Left forelimb (tissue), 1 donor: Measurements from ENCODE around the gene LYPD5.
"Not testable (repeated sequence)": the region's sequence is repeated elsewhere in the genome, so short reads cannot be mapped to it uniquely, and the experiment has no call there.

Source experiments
- DNase-seq: peaks from one replicate; pipeline ENCODE4 v3.0.0-alpha.2; 2018; ENCODE audit warnings: low spot score

LYPD5 gene

DNA sequence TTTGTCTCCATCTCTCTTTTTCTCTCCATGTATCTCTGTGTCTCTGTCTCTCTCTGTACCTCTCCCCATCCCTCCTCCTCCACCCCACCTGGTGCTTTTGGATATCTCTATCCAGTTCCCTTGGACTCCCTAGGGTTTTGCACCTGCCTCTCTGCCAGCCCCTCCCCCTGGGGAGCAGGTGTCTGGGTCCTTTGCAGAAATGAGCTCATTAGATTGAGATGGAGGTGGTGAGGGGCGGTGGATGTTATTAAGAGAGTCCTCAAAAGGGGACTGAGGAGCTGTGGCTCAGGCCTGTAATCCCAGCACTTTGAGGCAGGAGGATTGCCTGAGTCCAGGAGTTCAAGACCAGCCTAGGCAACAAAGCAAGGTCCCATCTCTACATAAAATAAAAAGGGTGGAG lies 23.6 kb downstream of the LYPD5 start:
- DNase-seq = no peak

- DNase-seq = no peak
These were observed 25.0 kb downstream of the LYPD5 start for GRCh38 chr19:43777163-43777695.

DNA sequence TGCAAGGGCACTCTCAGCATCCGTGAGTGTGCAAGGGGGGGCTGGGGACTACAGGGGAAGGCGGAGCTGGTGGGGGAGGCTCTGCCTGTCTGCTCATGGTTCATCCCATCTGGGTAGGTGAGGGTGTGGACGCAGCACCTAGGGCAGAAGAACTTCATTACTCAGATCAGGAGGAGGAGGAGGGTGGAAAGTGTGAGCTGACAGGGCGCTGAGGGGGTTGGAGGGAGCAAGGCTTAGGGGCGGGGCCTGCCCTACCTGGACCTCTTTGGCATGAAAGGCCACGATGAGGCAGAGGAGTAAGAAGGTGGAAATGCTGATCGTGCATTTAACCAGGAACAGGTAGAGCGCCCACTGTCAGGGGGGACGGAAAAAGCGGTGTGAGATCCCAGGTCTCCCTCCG lies 26.0 kb downstream of the LYPD5 start:
- DNase-seq = no peak

GRCh38 chr19:43775299-43775890 lies 26.9 kb downstream of the LYPD5 start:
- no peak for DNase-seq

- DNase-seq = not testable (repeated sequence)
These were observed 27.3 kb downstream of the LYPD5 start for GRCh38 chr19:43774940-43775258.

DNA sequence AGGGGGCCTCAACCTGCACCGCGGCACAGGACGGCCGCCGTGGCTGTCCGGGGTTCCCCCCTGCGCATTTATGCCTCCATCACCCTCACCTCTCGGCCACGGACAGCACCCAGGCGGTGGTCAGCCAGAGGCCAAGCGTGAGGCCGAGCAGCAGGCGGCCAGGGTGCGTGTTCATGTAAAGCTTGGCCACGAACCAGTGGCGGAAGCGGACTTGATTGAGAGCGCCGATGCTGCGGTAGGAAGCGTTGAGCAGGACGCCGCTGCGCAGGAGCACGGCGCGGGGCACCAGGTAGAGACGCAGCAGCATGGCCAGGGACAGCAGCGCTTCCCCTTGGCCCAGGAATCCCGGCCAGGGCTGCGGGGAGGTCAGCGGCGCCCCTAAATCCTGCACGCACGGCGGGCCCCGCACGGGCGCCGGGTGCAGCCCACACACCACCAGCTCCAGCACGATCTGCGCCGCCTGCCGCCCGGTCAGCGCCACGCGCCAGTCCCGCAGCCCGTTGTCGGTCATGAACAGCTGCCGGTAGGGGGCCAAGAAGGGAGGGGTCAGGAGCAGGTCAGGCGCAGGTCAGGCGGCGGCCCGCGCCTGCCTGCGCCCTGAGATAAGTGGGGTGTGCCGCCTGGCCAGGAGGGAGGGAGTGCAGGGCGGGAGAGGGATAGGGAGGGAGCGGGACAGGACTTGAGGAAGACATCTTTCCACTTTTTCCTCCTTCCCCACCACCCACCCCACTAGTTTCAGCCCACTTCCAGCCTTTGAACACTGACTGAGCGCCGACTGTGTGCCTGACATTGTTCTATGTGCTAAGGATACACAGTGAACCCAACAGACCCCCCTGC lies 27.9 kb downstream of the LYPD5 start:
- DNase-seq = peak; percentile 76

- no peak for DNase-seq
These were observed 28.5 kb downstream of the LYPD5 start for GRCh38 chr19:43773725-43774102.

DNA sequence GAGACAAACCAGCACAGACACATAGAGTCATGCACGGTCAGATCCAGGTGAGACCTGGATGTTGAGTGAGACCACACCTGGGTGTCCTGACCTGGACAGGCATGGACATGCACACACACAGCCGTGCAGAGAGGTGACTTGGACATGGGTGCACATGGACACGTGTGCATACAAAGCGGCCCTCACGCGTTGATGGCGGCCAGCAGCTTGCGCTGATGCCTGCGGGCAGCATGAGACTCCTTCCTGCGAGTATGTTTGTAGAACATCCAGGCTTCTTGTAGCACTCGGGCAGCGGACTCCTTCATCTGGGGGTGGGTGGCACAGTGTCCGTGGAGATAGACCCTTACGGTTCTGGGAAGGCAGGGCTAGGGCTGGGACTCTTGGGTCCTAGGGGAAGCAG lies 33.0 kb downstream of the LYPD5 start:
- no peak for DNase-seq

GRCh38 chr19:43768273-43769050 lies 33.8 kb downstream of the LYPD5 start:
- no peak for DNase-seq

GRCh38 chr19:43767818-43768217 lies 34.4 kb downstream of the LYPD5 start:
- DNase-seq = no peak

GRCh38 chr19:43767316-43767715 lies 34.9 kb downstream of the LYPD5 start:
- DNase-seq = no peak

- no peak for DNase-seq
These were observed 35.5 kb downstream of the LYPD5 start for GRCh38 chr19:43766755-43767043.

GRCh38 chr19:43765109-43765876 lies 37.0 kb downstream of the LYPD5 start:
- DNase-seq = no peak

GRCh38 chr19:43764684-43765083 lies 37.6 kb downstream of the LYPD5 start:
- DNase-seq = not testable (repeated sequence)

DNA sequence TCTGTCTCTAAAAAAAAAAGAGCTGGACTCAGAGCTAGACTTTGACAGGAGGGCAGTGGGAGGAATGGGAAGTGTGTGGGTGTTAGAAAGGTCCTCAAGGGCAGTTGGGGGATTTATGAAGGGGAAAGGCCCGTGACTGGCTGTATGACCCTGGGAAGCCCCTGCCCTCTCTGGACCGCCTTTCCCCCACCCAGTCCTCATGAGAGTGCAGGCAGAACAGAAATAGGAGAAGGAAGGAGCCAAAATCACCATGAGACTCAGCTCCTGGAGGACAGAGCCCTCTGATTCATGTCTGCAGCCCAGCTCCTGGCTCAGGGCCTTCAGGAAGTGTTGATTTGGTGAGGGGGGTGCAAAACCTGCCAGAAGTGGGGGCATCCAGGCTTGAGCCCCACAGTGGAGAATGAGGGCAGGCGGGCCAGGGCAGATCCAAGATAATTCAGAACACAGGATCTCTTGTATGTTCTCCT lies 38.7 kb downstream of the LYPD5 start:
- no peak for DNase-seq

DNA sequence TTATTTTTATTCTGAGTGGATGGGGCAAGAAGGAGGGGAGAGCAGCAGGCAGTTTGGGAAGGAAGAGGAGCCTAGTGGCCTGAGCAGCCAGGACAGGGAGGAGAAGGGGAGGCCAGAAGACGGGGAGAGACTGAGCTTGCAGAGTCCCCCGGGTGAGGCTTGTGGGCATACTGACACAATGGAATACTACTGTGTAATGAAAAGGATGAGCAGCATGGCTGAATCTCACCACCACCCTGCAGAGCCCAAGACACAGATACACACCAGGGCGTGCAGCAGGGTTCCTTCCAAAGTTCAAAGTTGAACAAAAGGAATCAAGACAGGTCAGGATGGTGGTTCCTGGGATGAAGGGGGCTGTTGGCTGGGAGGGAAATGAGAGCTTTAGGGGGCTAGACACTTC lies 39.4 kb downstream of the LYPD5 start:
- no peak for DNase-seq

GRCh38 chr19:43760941-43761340 lies 41.3 kb downstream of the LYPD5 start:
- DNase-seq = no peak

GRCh38 chr19:43759515-43759914 lies 42.7 kb downstream of the LYPD5 start:
- no peak for DNase-seq

DNA sequence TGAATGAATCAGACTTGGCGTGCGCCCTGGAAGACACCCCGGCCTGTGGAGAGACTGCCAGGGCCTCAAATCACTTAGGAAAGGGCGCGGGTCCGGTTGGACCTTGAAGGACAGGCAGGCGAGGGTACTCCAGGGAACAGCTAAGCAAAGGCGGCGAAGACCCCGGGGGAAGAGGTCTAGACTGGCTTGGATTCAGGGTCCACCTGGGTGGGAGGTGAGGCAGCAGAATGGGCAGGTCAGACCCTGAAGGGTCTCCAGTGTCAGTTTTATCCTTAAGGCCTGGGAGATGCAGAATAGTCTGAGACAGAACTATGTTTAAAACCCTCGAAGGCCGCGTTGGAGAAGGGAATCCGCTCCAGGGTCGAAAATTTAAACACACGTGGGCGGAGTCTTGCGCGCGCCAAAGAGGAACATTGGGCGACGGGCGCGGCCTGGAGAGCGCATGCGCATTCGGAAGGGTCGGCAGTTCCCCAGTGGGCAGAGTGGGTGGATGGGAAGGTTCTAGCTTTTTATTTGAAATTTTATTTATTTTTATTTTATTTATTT lies 46.9 kb downstream of the LYPD5 start:
- DNase-seq = peak; percentile 81

- peak; percentile 99 for DNase-seq
These were observed 47.6 kb downstream of the LYPD5 start, which contains the start of gene SMG9 for GRCh38 chr19:43754503-43755255. TSS of gene SMG9 (minus strand) at chr19:43754962. CDS start at chr19:43750741, 4,221 bp downstream.

GRCh38 chr19:43754253-43754502 lies 48.1 kb downstream of the LYPD5 start:
- no peak for DNase-seq
